ENCODE measurements around the gene PHF5A.

PHF5A gene

DNA sequence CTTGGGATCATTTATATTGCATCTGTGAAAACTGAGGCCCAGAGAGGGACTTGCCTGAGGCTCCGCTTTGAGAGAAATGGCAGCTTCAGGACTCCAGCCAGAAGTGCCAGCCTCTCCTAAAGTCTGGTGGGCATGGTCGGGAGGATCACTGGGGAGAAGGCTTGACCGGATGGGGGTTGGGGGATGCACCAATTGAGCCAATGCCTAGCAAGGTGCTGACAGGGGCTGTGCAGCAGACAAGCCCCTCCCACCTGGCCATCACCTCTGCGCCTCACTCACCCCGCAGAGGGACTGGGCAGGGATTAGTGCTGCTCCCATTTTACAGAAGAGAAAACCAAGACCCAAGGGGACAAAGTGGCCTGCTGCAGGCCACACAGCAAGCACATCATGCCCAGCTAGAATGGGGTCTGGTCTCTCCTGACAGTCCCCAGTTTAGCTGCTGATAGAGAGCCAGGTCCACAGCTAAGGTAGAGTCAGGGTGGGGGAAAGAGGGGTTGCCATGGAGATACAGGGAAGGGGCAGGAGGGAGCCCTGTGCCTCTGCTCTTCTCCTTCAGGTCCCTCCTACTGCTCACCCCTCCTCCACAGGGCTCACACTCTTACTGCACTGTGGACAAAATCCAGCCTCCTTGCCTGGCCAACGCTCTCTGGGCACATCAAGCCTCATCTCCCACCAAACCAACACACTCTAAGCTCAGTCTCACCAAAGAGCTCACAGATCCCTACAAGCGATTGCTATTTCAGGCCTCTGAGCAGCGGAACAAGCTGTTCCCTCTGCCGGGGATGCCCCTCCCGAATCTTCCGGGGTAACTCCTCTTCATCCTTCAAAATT is 57.3 kb downstream of the PHF5A start:
- no peak for DNase-seq

DNA sequence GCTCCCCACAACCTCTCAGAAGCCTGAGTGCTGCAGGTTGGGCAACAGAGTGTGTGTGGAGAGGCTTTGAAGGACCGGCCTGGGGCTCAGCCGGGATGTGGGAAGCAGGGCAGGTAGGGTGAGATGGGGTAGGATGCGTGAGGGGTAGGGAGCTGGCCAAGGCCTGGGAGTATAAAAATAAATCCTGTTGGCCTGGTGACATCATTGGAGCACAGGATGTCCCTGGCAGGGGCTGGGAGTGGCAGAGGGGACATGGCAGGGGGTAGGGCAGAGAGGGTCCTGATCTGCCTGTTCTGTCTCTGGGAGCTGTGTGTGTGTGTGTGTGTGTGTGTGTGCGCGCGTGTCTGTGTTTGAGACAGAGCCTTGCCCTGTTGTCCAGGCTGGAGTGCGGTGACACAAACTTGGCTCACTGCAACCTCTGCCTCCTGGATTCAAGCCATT is 58.2 kb downstream of the PHF5A start:
- DNase-seq: no peak

Data from DMS153 (cell line).